HEK293 (cell line): ENCODE data around the gene DDX51.
A peak's percentile ranks its signal among the peaks of the same experiment; 100 is the strongest.

ENCODE experiments used
- ELK4 ChIP-seq: IDR thresholded peaks from 2 replicates; pipeline ENCODE4 v1.6.1; 2011; ENCODE audit warnings: mild to moderate bottlenecking, low read depth, low read length, borderline replicate concordance
- HOXC10 ChIP-seq: sonication (generic); formaldehyde crosslinking; IDR thresholded peaks from 2 replicates; pipeline ENCODE4 v1.8.1; 2023; ENCODE audit warnings: mild to moderate bottlenecking, missing genetic modification reagents
- MYNN ChIP-seq: fragments of 450-650 bp; formaldehyde crosslinking; IDR thresholded peaks from 2 replicates; pipeline ENCODE4 v1.5.1; 2016; ENCODE audit warnings: missing biosample characterization, missing genetic modification characterization, borderline replicate concordance
- PRDM2 ChIP-seq: fragments of 450-650 bp; formaldehyde crosslinking; IDR thresholded peaks from 2 replicates; pipeline ENCODE4 v1.5.1; 2016; ENCODE audit warnings: missing biosample characterization, missing genetic modification characterization, borderline replicate concordance
- PRDM6 ChIP-seq: fragments of 450-650 bp; formaldehyde crosslinking; IDR thresholded peaks from 2 replicates; pipeline ENCODE4 v1.5.1; 2017; ENCODE audit warnings: missing biosample characterization, missing genetic modification characterization
- TSHZ1 ChIP-seq: fragments of 450-650 bp; formaldehyde crosslinking; IDR thresholded peaks from 2 replicates; pipeline ENCODE4 v1.5.1; 2016; ENCODE audit warnings: missing biosample characterization, missing genetic modification characterization, borderline replicate concordance
- ZBTB10 ChIP-seq: fragments of 450-650 bp; formaldehyde crosslinking; IDR thresholded peaks from 2 replicates; pipeline ENCODE4 v1.5.1; 2016; ENCODE audit warnings: missing biosample characterization, missing genetic modification characterization
- ZBTB6 ChIP-seq: fragments of 450-650 bp; formaldehyde crosslinking; IDR thresholded peaks from 2 replicates; pipeline ENCODE4 v1.5.1; 2017; ENCODE audit warnings: missing biosample characterization, missing genetic modification characterization
- ZBTB8A ChIP-seq: fragments of 450-650 bp; formaldehyde crosslinking; IDR thresholded peaks from 2 replicates; pipeline ENCODE4 v1.5.1; 2016; ENCODE audit warnings: missing biosample characterization, missing genetic modification characterization
- ZNF404 ChIP-seq: fragments of 450-650 bp; formaldehyde crosslinking; IDR thresholded peaks from 2 replicates; pipeline ENCODE4 v1.5.1; 2017; ENCODE audit warnings: missing biosample characterization, missing genetic modification characterization
- ZNF423 ChIP-seq: fragments of 450-650 bp; formaldehyde crosslinking; IDR thresholded peaks from 2 replicates; pipeline ENCODE4 v1.5.1; 2016; ENCODE audit warnings: missing biosample characterization, missing genetic modification characterization
- ZNF518A ChIP-seq: fragments of 450-650 bp; formaldehyde crosslinking; conservative IDR thresholded peaks from 2 replicates; pipeline ENCODE4 v1.5.1; 2016; ENCODE audit warnings: low read depth, missing biosample characterization, missing genetic modification characterization
- ZNF529 ChIP-seq: fragments of 450-650 bp; formaldehyde crosslinking; IDR thresholded peaks from 2 replicates; pipeline ENCODE4 v1.5.1; 2017; ENCODE audit warnings: missing genetic modification characterization, missing biosample characterization; ENCODE audit not compliant: insufficient replicate concordance
- ZNF626 ChIP-seq: fragments of 450-650 bp; sonication (Bioruptor Pico); formaldehyde crosslinking; IDR thresholded peaks from 2 replicates; pipeline ENCODE4 v1.5.1; 2018; ENCODE audit warnings: missing biosample characterization, missing genetic modification characterization, inconsistent platforms
- ZNF747 ChIP-seq: fragments of 450-650 bp; formaldehyde crosslinking; IDR thresholded peaks from 2 replicates; pipeline ENCODE4 v1.5.1; 2016; ENCODE audit warnings: missing biosample characterization, missing genetic modification characterization
- ZNF791 ChIP-seq: fragments of 450-650 bp; formaldehyde crosslinking; IDR thresholded peaks from 2 replicates; pipeline ENCODE4 v1.5.1; 2016; ENCODE audit warnings: missing biosample characterization, missing genetic modification characterization

DDX51 gene

GRCh38 chr12:132157733-132158409, 13.8 kb upstream of the DDX51 start (continued):
- TF ChIP-seq ZBTB10 (tag by site-specific recombination) (no peak), ZBTB8A (tag by site-specific recombination) (no peak), PRDM2 (tag by site-specific recombination) (no peak), ELK4 (no peak), ZBTB6 (tag by site-specific recombination) (no peak), ZNF747 (no peak), ZNF423 (tag by site-specific recombination) (no peak), MYNN (no peak), ZNF404 (tag by site-specific recombination) (no peak), ZNF518A (tag by site-specific recombination) (no peak), ZNF626 (tag by site-specific recombination) (no peak), HOXC10 (CRISPR knock-in tag) (no peak), PRDM6 (tag by site-specific recombination) (no peak), ZNF529 (tag by site-specific recombination) (no peak), TSHZ1 (tag by site-specific recombination) (no peak), ZNF791 (peak; percentile 10; the same call in 1 of the 2 replicates)
